ENCODE results near the gene KLF5.

DNA sequence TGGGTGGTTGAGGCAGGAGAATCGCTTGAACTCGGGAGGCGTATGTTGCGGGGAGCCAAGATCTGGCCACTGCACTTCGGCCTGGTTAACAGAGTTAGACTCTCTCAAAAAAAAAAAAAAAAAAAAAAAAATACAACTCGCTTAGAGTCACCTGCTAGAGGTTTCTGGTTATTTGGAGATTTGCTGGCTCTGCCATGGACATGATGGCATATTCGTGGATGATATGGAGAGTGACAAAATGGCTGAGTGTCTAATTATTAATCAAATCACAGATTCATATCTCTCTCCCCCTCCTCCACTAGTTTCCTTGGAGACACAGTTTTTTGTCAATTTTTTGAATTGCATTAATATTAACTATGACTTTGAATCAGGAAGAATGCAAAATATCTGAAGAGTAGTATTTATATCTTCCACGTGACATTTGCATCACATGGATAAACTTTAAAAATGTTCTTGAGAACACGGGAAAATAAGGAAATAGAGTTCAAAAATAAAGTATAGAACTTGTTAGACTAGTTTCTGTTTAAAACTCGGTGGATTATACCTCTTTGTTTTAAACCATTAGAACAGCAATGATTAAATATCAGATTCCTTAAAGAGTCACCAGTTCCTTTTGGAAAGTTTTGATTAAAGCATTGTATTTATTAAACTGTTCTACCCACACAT lies 47.8 kb downstream of the KLF5 start:
- TF ChIP-seq, protein P1, sequence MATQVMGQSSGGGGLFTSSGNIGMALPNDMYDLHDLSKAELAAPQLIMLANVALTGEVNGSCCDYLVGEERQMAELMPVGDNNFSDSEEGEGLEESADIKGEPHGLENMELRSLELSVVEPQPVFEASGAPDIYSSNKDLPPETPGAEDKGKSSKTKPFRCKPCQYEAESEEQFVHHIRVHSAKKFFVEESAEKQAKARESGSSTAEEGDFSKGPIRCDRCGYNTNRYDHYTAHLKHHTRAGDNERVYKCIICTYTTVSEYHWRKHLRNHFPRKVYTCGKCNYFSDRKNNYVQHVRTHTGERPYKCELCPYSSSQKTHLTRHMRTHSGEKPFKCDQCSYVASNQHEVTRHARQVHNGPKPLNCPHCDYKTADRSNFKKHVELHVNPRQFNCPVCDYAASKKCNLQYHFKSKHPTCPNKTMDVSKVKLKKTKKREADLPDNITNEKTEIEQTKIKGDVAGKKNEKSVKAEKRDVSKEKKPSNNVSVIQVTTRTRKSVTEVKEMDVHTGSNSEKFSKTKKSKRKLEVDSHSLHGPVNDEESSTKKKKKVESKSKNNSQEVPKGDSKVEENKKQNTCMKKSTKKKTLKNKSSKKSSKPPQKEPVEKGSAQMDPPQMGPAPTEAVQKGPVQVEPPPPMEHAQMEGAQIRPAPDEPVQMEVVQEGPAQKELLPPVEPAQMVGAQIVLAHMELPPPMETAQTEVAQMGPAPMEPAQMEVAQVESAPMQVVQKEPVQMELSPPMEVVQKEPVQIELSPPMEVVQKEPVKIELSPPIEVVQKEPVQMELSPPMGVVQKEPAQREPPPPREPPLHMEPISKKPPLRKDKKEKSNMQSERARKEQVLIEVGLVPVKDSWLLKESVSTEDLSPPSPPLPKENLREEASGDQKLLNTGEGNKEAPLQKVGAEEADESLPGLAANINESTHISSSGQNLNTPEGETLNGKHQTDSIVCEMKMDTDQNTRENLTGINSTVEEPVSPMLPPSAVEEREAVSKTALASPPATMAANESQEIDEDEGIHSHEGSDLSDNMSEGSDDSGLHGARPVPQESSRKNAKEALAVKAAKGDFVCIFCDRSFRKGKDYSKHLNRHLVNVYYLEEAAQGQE (IDR thresholded peaks at IDR 0.05; ENCODE audit: unreplicated experiment) = no peak
- TF ChIP-seq CREB1 (CRISPR knock-in tag; IDR thresholded peaks at IDR 0.05; ENCODE audit: low read depth) (no peak), CTCF (conservative IDR thresholded peaks at IDR 0.05; ENCODE audit: low read depth in 2 of 2) (no peak), POLR2AphosphoS5 (IDR thresholded peaks at IDR 0.05; ENCODE audit: low read depth) (no peak)
